ENCODE results near the gene TTC23L. TPM values are rescaled to one million over a fixed set of nuclear protein-coding genes. Genes with fewer than 3 reads are reported as not detected.

The TTC23L gene
- total and polyA plus RNA-seq, 2 of the 8 experiments (the other 6 are each of a cell fraction or from before 2014, with no cell fraction given), result 1.1 to 2.4 TPM

GRCh38 chr5:34892414-34892813, 53.5 kb downstream of the TTC23L start:
- ChIA-PET POLR2A (ENCODE audit: partially characterized antibody) (interaction anchor here (0.7 to 1.4 kb wide), 3 partner anchors 10 to 54 kb away, joined by 3 read pairs; partner anchors contain the start of gene TTC23L), CTCF (ENCODE audit: partially characterized antibody) (interaction anchor here (0.6 to 2.4 kb wide), 8 partner anchors 10 to 417 kb away, joined by 3 to 13 read pairs (median 4); no protein-coding TSS in a partner anchor)
- H3K79me2 ChIP-seq (ENCODE audit: control insufficient read depth in 1 of 2, insufficient read depth in 2 of 2, low read length in 2 of 2), result no peaks in the 10 kb centered on the region
- no peaks in the 10 kb centered on the region for H3K23me2 ChIP-seq (ENCODE audit: low read depth, low read length)
- DNase-seq (ENCODE audit: low read depth in 1 of 2, low spot score in 2 of 2) (no peak), FAIRE-seq (no peak)
- H3K4me2 ChIP-seq (ENCODE audit: insufficient read depth in 1 of 2, low read depth in 2 of 2, low read length in 2 of 2), result no peak overlapping the region
- no peak overlapping the region for H2BK120ac ChIP-seq (replicated peaks; ENCODE audit: low read depth, low read length)
- no peak overlapping the region for H3K4ac ChIP-seq (replicated peaks; ENCODE audit: insufficient read length, low read depth, low read length)
- H2BK20ac ChIP-seq (ENCODE audit: low read length), result no peak overlapping the region
- WGBS, 2 experiments (ENCODE audit: extremely low coverage in 1 of 2, insufficient coverage in 1 of 2, insufficient read length in 1 of 2, insufficient replicate concordance in 2 of 2, low coverage in 1 of 2, low lambda C conversion rate in 2 of 2, missing lambda C conversion rate in 1 of 2), result 93% methylated on average over 6 of the region's 6 CpGs; no CpG with 5 or more reads in 1 of the 2 experiments
- H3K4me1 ChIP-seq (replicated peaks in 1 of 4; ENCODE audit: control insufficient read depth in 3 of 4, insufficient read depth in 4 of 4, low read length in 3 of 4), result peaks cover 0 to 3% (median 0%) of the 10 kb centered on the region in 4 experiments; a peak in 1 of 7 replicates
- H2BK5ac ChIP-seq (ENCODE audit: low read depth, low read length), result no peak overlapping the region
- no peak overlapping the region for H2AFZ ChIP-seq (ENCODE audit: low read length)
- no peak overlapping the region for H3K27ac ChIP-seq (ENCODE audit: low read depth, low read length)
- no peak overlapping the region for H4K5ac ChIP-seq (ENCODE audit: insufficient read length, low read depth, low read length)
- H4K8ac ChIP-seq (ENCODE audit: extremely low read depth, insufficient read depth, low read length), result no peak overlapping the region
- TF ChIP-seq GABPA (IDR thresholded peaks at IDR 0.05; ENCODE audit: borderline replicate concordance, insufficient read depth, low read length) (no peak), SAP30 (IDR thresholded peaks at IDR 0.05; ENCODE audit: insufficient read depth, insufficient replicate concordance, low read length) (no peak), CBX5 (IDR thresholded peaks at IDR 0.05; ENCODE audit: low read depth, low read length) (no peak), ATF2 (IDR thresholded peaks at IDR 0.05; ENCODE audit: low read length) (no peak)
- H3K79me1 ChIP-seq (ENCODE audit: low read depth, low read length), result no peaks in the 10 kb centered on the region; the same call in 1 of the 2 replicates
- no peak overlapping the region for H3K56ac ChIP-seq (replicated peaks; ENCODE audit: insufficient read length, low read depth, low read length)
- no peak overlapping the region for H2AK5ac ChIP-seq (ENCODE audit: low read depth, low read length)
- H2BK15ac ChIP-seq (ENCODE audit: low read length), result no peak overlapping the region
- no peak overlapping the region for H3K23ac ChIP-seq (ENCODE audit: insufficient read length)
- H3K18ac ChIP-seq (ENCODE audit: extremely low read depth, low read length), result no peak overlapping the region
- H3K14ac ChIP-seq (ENCODE audit: insufficient read length), result no peak overlapping the region
- H4K20me1 ChIP-seq (replicated peaks in 1 of 2; ENCODE audit: control insufficient read depth in 1 of 2, insufficient read depth in 2 of 2, low read length in 2 of 2), result no peaks in the 10 kb centered on the region
- no peaks in the 10 kb centered on the region for H3K9me3 ChIP-seq (ENCODE audit: insufficient read depth in 2 of 2, low read depth in 1 of 2, low read length in 1 of 2)
- H2BK12ac ChIP-seq (ENCODE audit: low read depth, low read length), result no peak overlapping the region
- no peaks in the 10 kb centered on the region for H3K27me3 ChIP-seq (replicated peaks in 1 of 4; ENCODE audit: control insufficient read depth in 3 of 4, extremely low read depth in 1 of 4, insufficient read depth in 3 of 4, low read length in 3 of 4)
- H3K36me3 ChIP-seq (ENCODE audit: control insufficient read depth in 2 of 4, insufficient read depth in 4 of 4, low read length in 3 of 4), result peaks cover 0 to 2% (median 0%) of the 10 kb centered on the region in 4 experiments; a peak in 1 of 8 replicates
- H3K4me3 ChIP-seq (ENCODE audit: extremely low read depth in 1 of 4, insufficient read depth in 2 of 4, low read depth in 3 of 4, low read length in 4 of 4), result no peak overlapping the region
- H4K91ac ChIP-seq (replicated peaks; ENCODE audit: insufficient read length, low read length), result no peak overlapping the region
- no peak overlapping the region for H3K9ac ChIP-seq (replicated peaks in 1 of 4; ENCODE audit: extremely low read depth in 1 of 4, low read depth in 3 of 4, low read length in 3 of 4)

All from H1 (cell line).